Left kidney (tissue), 2 donors: ENCODE results near the gene CRACR2B. TPM values are rescaled to one million over a fixed set of nuclear protein-coding genes. Genes with fewer than 3 reads are reported as not detected.

Experiments
- DNase-seq: peaks from one replicate; pipeline ENCODE4 v3.0.0-alpha.2; 2013
- polyA plus RNA-seq: library from polyadenylated mRNA; unstranded; fragments of 120-200 nt; gene quantifications from one replicate; pipeline ENCODE4 v1.2.1, GENCODE V29; 2013; ENCODE audit not compliant: insufficient read length

CRACR2B gene
- polyA plus RNA-seq, 1 donor, result 9.9 TPM

DNA sequence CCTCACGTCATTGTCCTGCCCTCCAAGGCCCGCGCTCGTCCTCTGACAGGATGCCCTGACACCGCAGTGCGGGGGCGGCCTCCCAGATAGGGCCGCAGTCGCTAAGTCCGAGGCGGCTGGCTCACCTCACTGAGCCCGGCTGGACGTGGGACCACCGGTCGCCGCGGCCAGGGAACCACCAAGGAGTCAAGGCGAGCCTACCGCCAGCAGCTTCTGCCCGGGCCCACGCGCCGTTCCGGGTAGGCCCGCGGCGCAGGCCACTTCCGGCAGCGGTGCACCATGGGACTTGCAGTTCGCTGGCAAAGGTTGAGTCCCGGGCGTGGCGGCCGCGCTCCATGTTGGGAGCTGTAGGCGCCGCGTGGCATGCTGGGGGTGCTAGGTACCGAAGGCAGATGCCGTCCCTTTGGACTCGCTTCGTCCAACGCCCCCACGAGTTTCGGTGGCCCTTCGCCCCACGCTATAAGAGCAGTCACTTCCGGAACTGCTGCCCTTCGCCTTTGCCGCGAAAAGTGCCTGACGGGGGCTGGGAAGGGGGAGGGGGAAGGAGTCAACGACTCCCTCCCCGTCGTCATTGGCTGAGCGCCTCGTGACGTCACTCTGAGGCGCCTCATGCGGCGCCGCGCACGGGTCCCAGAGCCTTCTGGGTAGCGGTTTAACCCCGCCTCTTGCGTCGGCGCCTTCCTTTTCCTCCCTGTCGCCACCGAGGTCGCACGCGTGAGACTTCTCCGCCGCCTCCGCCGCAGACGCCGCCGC, 18.3 kb upstream of the CRACR2B start, which contains the start of gene RPLP2:
Gene RPLP2, plus strand, starts transcription at position 681 of the 753 bp plus-strand sequence. CDS start 268 bp downstream, outside the sequence.
- DNase-seq, result peak; percentile 98

DNA sequence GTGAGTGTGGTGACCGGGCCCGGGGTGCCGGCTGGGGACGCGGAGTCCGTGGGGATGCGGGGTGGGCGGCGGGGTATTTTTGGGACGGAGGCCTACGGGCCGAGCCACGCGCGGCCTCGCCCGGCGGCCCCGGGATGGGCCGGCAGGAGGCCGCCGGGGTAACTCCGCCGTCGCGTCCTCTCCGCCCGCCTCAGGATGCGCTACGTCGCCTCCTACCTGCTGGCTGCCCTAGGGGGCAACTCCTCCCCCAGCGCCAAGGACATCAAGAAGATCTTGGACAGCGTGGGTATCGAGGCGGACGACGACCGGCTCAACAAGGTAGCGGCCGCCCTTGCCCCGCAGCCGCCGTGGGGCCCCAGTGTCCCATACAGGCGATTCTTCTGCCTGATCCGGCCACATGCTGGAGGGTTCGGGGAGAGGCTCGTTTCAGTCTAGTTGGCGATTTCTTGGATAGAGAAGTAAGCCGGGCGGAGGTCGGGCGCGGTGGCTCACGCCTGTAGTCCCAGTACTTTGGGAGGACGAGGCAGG, 17.6 kb upstream of the CRACR2B start:
- no peak for DNase-seq

DNA sequence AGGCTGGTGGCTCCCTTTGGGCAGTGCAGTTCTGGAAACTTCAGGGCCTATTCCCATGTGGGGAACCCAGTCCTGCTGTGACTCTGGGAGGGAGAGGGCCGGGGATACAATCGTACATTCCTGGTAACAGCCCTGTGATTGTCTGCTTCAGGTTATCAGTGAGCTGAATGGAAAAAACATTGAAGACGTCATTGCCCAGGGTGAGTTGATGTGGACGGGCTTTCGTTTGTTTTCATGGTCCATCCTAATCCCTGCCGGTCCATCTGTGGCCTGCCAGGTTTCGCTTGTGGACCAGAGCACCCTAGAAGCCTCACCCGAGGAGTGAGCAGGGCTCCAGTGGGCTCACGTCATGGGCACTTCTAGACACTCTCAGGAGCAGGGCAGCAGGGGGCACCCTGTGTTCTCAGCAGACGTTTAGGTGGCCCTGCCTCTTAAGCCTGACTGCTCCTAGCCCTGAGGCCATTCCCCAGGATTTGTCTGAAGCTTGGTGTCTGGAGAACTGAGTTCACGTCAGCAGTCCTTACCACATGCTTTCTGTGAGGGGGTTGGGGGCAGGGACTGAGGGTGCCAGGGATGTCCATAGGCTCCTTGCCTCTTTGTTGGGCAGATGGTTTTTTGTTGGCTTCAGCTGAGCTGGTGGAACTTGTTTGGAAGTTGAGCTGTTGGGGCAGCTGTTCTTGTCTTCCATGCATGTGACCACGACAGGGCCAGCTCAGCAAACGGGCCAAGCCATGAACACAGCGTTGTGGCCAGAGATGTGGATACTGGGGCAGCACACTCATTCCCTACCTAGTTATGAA, 16.1 kb upstream of the CRACR2B start:
- no peak for DNase-seq

DNA sequence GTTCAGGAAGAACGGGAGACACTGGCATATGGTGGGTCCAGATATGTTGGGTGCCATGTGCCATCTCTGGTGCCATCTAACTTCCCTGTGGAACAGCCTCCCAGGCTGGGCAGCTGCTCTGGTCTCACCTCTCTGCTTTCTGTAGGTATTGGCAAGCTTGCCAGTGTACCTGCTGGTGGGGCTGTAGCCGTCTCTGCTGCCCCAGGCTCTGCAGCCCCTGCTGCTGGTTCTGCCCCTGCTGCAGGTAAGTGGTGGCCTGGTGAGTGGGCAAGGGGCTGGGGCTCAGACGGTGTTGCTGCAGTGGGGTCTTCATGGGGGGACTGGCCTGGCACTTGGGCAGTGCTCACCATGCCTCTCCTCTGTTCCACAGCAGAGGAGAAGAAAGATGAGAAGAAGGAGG, 15.3 kb upstream of the CRACR2B start:
- DNase-seq, result no peak

DNA sequence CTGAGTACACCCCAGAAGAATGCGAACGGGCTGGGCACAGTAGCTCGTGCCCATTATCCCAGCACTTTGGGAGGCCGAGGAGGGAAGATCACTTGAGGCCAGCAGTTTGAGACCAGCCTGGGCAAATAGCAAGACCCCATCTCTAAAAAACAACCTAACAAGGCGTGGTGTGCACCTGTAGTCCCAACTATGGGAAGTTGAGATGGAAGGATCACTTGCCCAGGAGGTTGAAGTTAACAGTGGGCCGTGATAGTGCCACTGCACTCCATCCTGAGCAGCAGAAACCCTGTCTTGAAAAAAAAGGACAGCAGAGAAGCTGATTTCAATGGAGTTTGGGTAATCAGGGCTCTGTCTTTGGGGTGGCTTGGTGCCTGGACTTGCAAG, 14.7 kb upstream of the CRACR2B start:
- DNase-seq, result no peak

DNA sequence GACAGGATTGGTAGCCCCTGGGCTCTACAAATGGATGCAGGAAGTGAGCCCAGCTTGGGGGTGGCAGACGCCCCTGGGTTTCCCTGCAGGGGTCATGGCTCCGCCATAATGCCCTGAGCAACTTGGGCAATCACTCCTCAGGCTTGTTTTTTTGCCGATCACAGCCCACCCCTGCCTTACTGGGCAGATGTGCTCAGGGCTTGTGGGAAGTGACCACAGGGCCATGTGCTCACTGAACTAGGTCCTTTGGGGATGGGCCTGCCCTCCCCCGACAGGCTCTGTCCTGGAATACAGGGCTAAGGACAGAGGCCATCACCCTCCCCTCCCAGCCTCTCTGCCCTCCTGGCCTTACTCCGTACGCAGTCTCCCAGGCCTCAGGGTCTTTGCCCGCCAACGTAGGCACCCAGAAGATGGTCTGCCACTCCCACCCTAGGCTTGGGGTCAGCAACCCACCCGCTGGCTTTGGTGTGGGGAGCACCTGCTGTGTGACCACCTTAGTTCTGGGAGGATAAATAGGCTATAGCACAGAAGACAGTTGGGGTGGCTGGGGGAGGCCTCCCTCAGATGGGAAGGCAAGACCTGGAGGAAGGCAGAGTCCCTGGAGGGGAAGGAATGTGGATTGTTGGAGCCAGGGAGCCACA, 14.1 kb upstream of the CRACR2B start:
- no peak for DNase-seq

DNA sequence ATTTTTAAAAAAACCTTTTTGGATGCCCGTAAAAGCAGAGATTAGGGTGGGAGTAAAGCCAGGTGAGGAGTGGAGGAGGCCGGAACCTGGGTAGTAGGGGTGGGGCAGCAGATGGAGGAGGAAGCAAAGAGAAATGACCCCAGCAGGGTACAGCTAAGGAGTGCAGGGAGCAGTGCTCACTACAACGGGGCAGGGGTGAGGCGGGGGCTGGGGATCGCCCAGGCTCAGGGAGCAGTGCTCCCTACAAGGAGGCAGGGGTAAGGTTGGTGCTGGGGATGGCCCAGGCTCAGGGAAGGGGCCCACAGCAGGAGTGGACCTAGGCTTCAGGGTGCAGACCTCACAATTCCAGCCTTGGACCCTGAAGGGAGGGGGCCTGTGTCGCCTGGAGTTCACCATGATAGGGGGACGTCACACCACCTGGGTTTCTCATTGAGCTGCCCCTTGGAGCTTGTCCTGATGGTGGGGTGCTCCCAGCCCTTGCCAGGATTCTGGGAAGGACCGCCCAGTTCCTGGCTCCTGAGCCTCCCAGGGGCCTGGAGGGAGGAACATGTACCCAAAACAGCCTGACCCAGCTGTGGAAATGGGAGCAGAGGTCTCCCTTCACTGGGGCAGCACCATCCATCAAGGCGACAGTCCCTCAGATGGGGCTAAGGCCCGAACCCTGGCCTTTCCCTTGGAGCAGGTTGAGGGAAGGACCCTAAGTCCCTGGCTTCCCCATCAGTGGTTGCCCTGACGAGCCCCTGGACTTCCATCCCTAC, 11.9 kb upstream of the CRACR2B start:
- DNase-seq, result no peak

DNA sequence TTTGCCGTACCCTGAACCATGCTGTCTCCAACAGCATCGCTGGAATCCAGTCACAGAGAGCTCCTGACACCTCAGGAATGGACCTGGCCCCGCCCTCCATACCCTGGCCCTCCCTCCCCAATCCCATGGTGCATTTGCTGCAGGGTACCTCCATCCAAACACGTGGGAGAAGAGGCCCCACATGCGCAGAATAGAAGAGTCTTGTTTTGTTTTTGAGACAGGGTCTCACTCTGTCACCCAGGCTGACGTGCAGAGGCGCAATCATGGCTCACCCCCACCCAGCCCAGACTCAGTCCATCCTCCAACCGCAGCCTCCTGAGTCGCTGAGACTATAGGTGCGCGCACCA, 11.3 kb upstream of the CRACR2B start:
- no peak for DNase-seq

DNA sequence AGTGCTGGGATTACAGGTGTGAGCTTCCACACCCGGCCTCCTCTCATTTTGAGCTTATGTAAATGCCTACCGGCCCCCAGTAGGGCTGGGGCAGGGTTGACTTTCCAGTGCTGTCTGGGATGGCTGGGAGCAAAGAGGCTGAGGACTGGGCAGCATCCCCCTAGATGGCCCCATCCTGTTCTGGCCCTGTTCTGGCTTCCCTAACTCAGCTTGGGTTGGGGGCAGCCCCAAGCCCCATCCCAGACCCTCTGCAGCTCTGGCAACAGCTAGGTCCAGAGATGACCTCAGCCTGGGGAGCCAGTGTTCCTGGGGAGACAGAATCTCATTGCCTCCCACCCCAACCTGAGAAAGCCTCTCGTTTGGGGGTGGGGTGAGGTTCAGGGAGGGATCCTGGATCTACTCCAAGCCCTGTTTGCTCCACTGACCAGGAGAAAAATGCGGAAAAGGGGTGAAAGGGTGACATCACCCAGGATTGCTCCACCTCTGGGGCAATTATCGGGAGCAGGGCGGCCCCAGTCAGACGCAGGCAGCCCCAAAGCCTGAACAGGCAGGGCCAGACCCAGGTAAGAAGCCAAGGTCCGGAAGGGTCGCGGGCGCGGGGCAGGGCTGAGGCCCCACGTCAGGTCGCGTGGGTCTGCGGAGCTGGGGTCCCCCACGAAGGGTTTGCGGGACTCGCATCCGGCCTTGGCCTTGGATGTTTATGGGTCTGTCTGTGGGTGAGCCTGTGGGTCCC, 9.2 kb upstream of the CRACR2B start, which contains the start of gene PNPLA2:
Gene PNPLA2, plus strand, starts transcription at position 519 of the 733 bp plus-strand sequence. CDS start 805 bp downstream, outside the sequence.
- no peak for DNase-seq

DNA sequence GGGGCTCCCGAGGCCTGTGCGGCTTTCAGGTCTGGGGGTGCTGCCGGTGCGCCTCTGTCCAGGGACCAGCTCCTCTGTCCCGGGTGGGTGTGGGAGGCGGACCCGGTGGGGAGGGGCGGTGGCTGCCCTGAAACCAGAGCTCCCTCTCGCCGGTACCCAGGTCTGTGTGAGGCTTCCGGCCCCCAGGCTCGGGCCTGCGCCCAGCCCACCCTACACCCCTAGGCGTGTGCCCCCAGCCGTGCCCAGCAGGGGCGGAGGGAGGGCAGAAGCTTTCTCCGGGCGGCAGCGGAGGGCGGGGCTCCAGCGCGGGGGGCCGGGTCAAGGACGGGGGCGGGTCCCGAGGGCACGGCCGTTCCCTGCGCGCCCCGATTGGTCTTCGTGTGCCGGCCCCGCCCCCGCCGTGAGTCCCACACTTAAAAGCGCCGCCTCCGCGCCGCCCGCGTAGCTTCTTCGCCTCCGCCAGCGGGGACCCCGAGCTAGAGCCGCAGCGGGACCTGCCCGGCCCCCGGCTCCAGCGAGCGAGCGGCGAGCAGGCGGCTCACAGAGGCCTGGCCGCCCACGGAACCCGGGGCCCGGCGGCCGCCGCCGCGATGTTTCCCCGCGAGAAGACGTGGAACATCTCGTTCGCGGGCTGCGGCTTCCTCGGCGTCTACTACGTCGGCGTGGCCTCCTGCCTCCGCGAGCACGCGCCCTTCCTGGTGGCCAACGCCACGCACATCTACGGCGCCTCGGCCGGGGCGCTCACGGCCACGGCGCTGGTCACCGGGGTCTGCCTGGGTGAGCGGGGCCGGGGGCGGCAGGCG, 8.4 kb upstream of the CRACR2B start:
- DNase-seq, result peak; percentile 86

DNA sequence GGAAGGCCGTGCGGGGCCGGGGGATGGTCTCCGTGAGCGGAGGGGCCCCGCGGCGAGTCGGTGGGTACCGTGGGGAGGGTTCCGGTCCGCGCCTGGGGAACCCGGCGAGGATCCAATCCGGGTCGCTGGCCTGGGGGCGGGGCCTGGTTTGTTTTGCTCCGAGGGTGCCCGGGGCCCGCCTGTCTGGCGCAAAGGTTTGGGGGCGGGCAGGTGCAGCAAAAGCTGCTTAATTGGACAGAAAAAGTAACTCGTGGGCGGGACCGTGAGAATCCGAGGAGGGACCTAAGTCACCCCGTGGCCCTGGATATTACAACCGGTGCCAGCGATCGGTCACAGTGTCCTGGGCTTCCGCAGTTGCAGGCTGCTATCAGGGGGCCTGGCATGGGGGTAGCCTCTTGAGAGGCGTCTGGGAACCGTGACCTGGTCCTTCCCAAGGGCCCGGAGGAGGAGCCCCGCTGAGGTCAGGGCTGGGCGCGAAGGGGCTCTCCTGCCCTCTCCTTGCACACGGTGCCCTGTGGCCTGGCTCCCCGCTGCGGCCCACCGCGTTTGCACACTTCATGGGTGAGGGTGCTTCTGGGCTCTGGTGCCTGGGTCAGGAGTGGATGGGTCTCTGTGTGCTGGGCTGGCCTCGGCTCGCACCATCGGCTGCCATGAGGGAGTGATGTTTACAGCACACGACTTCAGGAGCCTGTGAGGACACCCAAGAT, 7.6 kb upstream of the CRACR2B start:
- no peak for DNase-seq

DNA sequence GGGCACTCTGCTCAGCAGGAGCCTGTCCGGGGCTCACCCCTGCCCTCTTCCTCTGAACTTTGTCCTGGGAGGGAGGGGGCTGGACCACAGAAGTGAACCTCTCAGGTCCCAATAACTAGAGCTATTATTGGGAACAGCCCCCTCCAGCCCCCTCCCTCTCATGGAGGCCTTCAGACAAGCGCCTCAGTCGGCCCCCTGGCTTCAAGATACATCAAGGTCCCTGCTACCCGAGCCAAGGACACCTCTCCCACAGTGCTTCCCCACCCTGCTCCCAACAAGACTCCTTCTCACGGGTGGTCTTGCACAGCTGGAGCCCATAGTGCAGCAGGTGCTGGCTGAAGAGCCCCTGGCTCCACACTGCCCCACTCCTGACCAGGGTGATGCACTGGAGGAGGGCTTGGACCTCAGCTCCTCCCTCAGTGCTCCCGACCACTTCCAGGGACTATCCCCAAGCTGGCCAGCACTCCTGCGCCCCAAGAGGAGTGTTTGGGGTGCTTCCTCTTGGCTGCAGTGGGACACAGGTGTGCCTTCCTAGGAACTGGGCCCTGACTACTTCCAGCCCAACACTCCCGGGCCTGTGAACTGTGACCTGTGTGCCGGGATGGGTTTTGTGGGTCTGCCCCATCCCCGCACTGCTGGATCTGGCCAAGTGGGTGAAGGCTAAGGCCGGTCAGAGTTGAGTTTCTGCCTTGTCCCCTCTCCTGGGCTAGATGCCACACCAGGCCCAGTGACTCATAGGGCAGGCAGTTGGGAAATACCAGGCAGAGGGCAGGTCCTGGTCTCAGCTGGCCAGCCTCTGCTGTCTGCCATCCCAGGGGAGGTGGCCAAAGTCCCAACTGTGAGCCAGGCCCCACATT, 6.8 kb upstream of the CRACR2B start:
- no peak for DNase-seq

DNA sequence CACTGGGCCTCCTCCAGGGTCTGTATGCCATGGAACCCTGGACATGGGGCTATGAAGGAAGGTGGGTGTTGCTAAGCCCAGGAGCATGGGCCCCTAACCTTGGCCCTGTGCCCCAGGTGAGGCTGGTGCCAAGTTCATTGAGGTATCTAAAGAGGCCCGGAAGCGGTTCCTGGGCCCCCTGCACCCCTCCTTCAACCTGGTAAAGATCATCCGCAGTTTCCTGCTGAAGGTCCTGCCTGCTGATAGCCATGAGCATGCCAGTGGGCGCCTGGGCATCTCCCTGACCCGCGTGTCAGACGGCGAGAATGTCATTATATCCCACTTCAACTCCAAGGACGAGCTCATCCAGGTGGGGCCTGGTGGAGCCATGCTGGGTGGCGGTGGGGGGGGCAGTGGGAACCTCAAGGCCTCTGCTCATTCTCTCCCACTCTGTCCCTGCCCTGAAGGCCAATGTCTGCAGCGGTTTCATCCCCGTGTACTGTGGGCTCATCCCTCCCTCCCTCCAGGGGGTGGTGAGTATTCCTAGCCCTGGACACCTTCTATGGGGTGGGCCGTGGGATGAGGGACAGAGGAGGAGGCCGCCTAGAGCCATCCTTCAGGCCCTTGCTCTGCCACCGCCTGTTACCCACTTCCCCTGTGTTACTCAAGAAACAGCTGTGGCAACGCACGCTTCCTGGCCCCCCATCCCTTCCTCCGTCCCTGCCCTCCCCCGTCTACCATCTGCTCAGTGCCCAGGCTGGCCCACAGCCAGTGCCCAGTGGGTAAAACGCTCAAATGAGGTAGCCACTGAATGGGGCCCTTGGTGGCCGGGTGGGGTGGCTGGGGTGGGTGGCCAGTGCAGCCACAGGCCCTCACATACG, 6.0 kb upstream of the CRACR2B start:
- no peak for DNase-seq

DNA sequence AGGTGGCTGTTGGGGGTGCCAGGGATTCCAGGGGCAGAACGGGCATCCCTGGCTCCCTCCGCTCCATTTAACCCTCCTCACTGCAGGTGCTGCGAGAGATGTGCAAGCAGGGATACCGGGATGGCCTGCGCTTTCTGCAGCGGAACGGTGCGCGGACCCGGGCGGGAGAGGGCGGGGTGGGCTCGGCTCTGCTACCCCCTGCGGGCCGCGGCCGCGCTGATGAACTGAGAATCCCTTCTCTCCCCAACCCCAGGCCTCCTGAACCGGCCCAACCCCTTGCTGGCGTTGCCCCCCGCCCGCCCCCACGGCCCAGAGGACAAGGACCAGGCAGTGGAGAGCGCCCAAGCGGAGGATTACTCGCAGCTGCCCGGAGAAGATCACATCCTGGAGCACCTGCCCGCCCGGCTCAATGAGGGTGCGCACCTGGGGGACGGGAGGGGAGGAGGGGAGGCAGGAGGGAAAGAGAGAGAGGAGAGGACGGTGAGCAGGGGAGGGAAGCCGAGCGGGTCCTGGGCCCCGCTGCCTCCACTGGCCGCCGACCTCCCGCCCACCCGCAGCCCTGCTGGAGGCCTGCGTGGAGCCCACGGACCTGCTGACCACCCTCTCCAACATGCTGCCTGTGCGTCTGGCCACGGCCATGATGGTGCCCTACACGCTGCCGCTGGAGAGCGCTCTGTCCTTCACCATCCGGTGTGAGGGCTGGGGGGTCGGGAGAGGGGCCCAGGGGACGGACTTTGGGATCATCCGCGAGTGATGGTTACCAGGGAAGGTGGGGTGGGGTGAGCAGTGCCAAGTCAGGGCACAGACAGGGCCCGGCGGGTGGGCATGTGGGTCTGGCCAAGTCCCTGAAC, 4.1 kb upstream of the CRACR2B start:
- no peak for DNase-seq

DNA sequence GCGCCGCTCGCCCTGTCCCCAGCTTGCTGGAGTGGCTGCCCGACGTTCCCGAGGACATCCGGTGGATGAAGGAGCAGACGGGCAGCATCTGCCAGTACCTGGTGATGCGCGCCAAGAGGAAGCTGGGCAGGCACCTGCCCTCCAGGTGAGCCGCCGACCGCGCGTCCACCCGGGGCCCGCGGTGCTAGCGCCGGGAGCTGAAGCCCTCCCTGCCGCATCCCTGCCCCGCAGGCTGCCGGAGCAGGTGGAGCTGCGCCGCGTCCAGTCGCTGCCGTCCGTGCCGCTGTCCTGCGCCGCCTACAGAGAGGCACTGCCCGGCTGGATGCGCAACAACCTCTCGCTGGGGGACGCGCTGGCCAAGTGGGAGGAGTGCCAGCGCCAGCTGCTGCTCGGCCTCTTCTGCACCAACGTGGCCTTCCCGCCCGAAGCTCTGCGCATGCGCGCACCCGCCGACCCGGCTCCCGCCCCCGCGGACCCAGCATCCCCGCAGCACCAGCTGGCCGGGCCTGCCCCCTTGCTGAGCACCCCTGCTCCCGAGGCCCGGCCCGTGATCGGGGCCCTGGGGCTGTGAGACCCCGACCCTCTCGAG, 3.3 kb upstream of the CRACR2B start:
- DNase-seq, result no peak

DNA sequence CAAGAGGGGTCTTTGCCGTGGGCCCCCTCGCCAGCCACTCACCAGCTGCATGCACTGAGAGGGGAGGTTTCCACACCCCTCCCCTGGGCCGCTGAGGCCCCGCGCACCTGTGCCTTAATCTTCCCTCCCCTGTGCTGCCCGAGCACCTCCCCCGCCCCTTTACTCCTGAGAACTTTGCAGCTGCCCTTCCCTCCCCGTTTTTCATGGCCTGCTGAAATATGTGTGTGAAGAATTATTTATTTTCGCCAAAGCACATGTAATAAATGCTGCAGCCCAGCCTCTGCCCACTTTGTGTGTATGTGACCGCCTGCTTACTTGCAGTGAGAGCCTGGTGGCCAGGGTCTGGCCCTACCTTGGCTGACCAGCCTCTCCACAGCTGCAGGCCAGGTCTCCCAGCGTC, 2.8 kb upstream of the CRACR2B start:
- no peak for DNase-seq
